Measurements from ENCODE around the gene EEF1AKMT2.
A peak's percentile ranks its signal among the peaks of the same experiment; 100 is the strongest.
"Not testable (repeated sequence)": the region's sequence is repeated elsewhere in the genome, so short reads cannot be mapped to it uniquely, and the experiment has no call there.

The EEF1AKMT2 gene

DNA sequence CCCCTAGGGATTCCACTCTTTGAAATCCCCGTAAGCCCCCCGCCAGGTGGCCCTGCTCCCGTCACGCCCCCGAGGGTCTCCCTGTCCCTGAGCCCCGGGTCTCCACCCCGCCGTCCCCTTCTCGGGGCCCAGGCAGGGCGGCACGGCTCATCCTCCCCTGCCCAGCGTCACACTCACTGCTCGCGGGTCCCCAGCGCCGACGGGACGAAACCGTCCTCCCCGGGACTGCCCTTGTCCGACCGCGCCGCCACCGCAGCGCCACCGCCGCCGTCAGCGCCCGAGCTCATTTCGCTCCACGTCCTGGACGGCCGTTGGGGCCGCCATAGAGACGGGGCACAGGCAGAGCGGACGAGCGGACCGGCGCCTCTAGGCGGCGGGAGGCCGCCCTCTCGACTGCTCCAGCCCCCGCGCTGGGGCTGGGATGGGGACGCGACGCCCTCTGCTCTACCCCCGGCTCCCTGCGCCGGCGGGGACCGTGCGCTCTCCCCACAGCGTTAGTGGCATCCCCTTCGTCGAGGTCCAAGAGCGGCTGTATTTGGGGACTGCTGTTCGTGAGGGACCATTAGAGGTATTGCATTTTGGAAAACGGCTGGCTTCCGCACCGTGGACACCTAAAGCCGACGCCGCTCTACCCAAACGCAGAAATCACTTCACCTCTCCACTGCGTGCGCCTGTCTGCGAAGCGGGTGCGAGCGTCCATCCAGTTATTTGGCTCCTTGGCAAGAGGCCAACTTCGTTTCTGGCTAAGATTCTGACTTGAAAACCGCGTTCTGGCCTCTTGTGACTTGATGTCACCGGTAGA lies at the start of gene EEF1AKMT2:
Gene EEF1AKMT2, minus strand, starts transcription at position 341 of the 802 bp plus-strand sequence. Its CDS starts 54 bp downstream, at position 287.
- peak; percentile 87 for DNase-seq (ENCODE audit: low spot score)

DNA sequence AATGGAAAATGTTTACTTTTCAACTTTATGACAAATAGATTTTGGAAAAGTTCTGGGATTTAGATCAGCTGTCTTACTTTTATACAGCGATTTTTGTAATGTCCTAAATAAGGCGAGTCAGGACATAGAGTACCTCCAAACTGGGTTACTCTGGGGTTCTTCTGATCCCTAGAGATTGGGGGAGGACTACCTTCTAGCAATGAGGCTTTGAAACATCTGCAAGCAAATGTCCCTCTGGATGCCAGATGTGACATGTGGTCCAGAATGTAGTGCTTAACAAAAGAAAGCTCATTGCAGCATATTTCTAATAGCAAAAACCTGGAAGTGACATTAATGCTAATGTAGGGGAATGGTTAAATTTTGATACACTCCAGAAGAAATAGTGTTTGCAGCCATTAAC lies 46.0 kb upstream of the EEF1AKMT2 start:
- DNase-seq (ENCODE audit: low spot score), result no peak

- DNase-seq (ENCODE audit: low spot score), result no peak
Measured at GRCh38 chr10:124831116-124831515, 39.4 kb upstream of the EEF1AKMT2 start.

GRCh38 chr10:124830445-124830844 lies 38.8 kb upstream of the EEF1AKMT2 start:
- DNase-seq (ENCODE audit: low spot score), result peak; percentile 32

DNA sequence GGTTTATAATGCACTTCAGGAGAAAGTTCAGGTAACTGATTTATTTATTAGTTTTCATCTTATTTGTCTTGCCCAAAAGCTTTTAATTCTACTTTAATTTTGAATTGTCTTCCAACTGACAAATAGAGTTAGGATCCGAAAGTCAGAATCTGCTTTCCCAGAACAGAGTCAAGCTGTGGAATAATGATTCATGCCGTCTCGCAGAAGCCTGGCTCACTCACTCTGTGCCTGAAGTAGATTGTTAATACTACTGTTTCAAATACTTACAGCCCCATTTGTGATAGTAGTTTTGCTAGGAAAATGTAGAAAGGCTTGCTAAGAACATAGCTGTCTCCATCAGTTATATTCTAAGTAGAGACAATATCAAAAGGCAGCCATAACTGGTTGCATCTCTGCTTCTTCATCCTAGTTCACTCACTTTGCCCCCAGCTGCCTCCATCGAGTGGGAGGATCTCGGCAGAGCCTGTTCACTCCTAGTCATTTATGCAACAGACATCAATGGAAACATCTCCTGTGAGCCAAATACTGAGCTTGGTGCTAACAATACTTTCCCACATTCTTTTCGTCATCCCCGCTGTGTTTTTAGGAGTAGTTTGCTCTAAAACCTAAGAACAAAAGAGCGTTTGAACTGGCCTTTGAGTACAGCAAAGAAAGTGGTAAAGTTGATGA lies 37.9 kb upstream of the EEF1AKMT2 start:
- DNase-seq (ENCODE audit: low spot score), result peak; percentile 62

DNA sequence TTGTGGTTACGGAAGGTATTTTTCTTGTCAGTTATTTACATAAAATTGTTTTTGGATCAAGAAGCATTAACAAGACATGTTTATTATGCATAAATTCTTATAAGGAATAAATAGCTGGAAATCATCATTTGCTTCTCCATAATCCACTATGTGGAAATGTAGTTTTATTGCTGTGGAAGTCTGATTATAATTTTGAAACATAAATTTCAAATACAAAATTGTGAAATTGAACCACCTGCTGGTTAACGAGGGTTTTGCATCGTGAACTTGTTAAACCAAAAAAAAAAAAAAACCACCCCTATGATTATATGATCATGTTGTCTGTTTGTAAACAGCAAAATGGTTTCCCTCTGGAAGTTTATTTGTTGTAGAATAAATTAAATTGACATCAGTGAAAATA lies 35.8 kb upstream of the EEF1AKMT2 start:
- no peak for DNase-seq (ENCODE audit: low spot score)

GRCh38 chr10:124826262-124826661 lies 34.6 kb upstream of the EEF1AKMT2 start:
- DNase-seq (ENCODE audit: low spot score), result no peak

DNA sequence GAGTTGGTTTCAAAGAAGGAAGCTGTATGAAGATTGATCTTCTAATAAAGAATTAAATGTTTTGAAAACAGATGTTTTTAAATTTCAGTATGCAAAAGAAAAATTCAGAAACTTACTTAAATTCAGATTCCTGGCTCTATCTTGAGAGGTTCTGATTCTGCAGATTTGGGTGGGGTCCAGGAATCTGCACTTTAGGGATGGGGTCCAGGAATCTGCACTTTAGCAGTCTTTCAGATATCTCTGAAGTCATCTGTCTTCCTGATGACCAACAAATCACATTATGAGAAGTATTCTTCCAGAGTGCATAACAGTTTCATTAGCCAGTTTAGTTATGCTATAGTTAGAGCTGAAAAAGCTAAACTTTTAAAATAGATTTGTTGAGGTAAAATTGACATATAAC lies 34.0 kb upstream of the EEF1AKMT2 start:
- no peak for DNase-seq (ENCODE audit: low spot score)

GRCh38 chr10:124824932-124825331 lies 33.2 kb upstream of the EEF1AKMT2 start:
- not testable (repeated sequence) for DNase-seq (ENCODE audit: low spot score)

DNA sequence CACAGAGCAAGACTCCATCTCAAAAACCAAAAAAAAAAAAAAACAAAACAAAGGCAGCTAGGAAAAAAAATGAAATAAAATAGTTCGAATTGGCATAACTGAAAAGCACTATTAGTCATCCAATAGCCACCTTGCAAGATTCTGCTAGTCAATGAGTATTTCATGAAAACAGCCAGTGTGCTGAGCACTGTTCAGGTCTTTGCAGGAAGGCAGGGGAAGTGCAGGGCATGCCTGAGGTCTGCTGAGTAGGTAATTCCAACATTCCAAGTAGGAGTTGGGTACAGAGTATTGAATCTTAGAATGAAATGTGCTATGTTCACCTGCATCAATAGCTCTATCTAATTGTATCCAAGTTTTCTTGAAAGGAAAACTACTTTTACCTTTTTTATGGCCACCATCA lies 32.8 kb upstream of the EEF1AKMT2 start:
- DNase-seq (ENCODE audit: low spot score), result no peak

DNA sequence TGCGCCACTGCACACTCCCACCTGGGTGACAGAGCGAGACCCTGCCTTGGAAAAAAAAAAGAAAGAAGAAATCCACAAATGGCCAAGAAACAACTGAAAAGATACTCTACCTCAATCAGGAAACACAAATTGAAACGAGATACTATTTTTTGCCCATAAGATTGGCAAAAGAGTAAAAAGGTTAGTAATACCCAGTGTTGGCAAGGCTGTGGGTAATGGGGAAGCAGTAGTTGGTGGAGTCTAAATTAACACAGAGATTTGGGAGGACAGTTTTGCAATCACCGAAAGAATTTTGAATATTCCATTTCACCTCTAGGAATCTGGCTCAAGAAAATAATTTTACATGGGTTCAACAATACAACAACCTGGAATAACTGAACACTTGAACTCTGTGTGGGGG lies 29.8 kb upstream of the EEF1AKMT2 start:
- no peak for DNase-seq (ENCODE audit: low spot score)

- no peak for DNase-seq (ENCODE audit: low spot score)
Measured at GRCh38 chr10:124820121-124820520, 28.4 kb upstream of the EEF1AKMT2 start.

DNA sequence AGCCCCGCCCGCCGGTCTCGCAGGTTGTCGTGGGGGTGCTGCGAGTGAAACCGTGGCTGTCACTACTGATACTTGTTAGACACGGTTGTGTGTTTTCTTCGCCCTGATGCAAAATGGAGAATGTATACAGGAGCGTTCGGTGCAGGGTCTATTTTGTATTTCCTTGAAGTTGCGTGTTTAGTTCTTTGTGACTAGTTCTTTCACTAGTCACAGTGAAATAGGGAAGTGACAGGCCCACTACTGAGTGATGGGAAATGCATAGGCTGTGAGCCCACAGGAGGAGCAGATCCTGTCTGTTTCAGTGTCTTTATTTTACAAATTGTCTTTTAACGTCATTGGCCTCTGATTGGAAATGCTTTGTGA lies 10.6 kb upstream of the EEF1AKMT2 start:
- peak; percentile 12 for DNase-seq (ENCODE audit: low spot score)

- no peak for DNase-seq (ENCODE audit: low spot score)
Measured at GRCh38 chr10:124799211-124799610, 7.5 kb upstream of the EEF1AKMT2 start.

- DNase-seq (ENCODE audit: low spot score), result no peak
Measured at GRCh38 chr10:124798781-124799180, 7.1 kb upstream of the EEF1AKMT2 start.

GRCh38 chr10:124798364-124798763 lies 6.7 kb upstream of the EEF1AKMT2 start:
- DNase-seq (ENCODE audit: low spot score), result no peak

GRCh38 chr10:124792998-124793352 lies 1.3 kb upstream of the EEF1AKMT2 start:
- DNase-seq (ENCODE audit: low spot score), result no peak

- DNase-seq (ENCODE audit: low spot score), result not testable (repeated sequence)
Measured at GRCh38 chr10:124782900-124783299, 8.8 kb downstream of the EEF1AKMT2 start.

DNA sequence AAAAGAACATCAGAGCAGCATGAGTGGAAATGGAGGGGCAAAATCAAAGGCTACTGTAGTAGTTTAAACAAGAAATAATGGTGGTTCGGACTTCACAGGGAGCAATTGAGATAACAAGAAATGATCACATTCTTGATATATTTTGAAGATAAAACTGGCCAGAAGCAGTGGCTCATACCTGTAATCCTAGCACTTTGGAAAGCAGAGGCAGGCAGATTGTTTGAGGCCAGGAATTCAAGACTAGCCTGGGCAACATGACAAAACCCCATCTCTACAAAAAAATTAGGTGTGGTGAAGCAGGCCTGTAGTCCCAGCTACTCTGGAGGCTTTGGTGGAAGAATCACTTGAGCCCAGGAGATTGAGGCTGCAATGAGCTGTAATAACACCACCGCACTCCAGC lies 22.9 kb downstream of the EEF1AKMT2 start:
- no peak for DNase-seq (ENCODE audit: low spot score)

DNA sequence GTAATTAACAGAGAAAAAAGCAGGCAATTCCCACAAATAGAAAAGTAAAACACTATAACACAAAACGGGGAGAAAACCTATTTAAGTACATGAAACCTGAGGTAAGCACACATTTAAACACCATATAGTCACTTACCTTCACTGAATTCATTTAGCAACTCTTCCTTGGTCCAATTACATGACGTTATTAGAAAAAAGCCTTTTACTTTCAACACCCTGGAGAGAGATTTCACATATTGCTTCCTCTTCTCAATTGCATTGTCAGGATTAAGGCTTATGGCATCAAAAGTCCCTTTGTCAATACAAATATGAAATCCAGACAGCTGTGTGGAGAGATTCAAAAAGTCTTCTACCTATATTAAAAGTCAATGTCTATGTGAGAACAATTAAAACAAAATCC lies 26.4 kb downstream of the EEF1AKMT2 start:
- no peak for DNase-seq (ENCODE audit: low spot score)

- no peak for DNase-seq (ENCODE audit: low spot score)
Measured at GRCh38 chr10:124763267-124763666, 28.4 kb downstream of the EEF1AKMT2 start.

DNA sequence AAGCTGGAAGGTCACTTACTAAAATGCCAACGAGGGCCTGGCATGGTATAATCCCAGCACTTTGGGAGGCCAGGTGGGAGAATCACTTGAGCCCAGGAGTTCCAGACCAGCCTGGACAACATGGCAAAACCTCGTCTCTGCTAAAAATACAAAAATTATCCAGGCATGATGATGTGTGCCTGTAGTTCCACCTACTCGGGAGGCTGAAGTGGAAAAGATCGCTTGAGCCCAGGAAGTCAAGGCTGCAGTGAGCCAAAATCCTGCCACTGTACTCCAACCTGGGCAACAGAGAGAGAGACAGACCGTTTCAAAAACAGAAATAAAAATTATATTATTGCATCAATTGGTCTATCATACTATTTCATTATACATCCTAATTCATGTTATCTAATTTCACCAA lies 29.4 kb downstream of the EEF1AKMT2 start:
- DNase-seq (ENCODE audit: low spot score), result no peak

GRCh38 chr10:124756156-124756903 lies 35.4 kb downstream of the EEF1AKMT2 start:
- no peak for DNase-seq (ENCODE audit: low spot score)

Data from Ammon's horn (tissue), 1 donor.